ENCODE results near the gene C3orf62. TPM values are rescaled to one million over a fixed set of nuclear protein-coding genes. Genes with fewer than 3 reads are reported as not detected.
A peak's percentile ranks its signal among the peaks of the same experiment; 100 is the strongest.

C3orf62 gene
- total RNA-seq, 1 experiment from 2014 or later: 6.9 TPM

DNA sequence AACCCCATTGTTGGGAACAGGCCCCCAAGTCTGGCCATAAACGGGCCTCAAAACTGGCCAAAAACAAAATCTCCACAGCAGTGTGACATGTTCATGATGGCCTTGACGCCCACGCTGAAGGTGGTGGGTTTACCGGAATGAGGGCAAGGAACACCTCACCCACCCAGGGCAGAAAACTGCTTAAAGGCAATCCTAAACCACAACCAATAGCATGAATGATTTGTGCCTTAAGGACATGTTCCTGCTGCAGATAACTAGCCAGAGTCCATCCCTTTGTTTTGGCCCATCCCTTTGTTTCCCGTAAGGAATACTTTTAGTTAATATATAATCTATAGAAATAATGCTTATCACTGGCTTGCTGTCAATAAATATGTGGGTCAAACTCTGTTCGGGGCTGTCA lies 57.9 kb downstream of the C3orf62 start:
- no peak for TF ChIP-seq EZH2 (IDR thresholded peaks at IDR 0.05; ENCODE audit: low read depth)
- TF ChIP-seq, protein P1, sequence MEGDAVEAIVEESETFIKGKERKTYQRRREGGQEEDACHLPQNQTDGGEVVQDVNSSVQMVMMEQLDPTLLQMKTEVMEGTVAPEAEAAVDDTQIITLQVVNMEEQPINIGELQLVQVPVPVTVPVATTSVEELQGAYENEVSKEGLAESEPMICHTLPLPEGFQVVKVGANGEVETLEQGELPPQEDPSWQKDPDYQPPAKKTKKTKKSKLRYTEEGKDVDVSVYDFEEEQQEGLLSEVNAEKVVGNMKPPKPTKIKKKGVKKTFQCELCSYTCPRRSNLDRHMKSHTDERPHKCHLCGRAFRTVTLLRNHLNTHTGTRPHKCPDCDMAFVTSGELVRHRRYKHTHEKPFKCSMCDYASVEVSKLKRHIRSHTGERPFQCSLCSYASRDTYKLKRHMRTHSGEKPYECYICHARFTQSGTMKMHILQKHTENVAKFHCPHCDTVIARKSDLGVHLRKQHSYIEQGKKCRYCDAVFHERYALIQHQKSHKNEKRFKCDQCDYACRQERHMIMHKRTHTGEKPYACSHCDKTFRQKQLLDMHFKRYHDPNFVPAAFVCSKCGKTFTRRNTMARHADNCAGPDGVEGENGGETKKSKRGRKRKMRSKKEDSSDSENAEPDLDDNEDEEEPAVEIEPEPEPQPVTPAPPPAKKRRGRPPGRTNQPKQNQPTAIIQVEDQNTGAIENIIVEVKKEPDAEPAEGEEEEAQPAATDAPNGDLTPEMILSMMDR (conservative IDR thresholded peaks at IDR 0.05): no peak
- Histone ChIP-seq H3K4me3 (no peak overlapping the region), H3F3A (ENCODE audit: insufficient read depth, low read depth) (peaks cover 33% of the 10 kb centered on the region; the same call in 1 of the 2 replicates), H2AFZ (no peak overlapping the region), H3K79me2 (ENCODE audit: low read depth) (no peaks in the 10 kb centered on the region), H3K4me2 (0 out of 2 replicates have a peak overlapping the region, but pooled peaks have one; percentile 20), H4K20me1 (ENCODE audit: insufficient read depth) (no peaks in the 10 kb centered on the region), H3K27ac (peak overlapping the region; percentile 72), H3K9me3 (ENCODE audit: insufficient read depth, low read depth) (no peaks in the 10 kb centered on the region), H3K9me2 (ENCODE audit: insufficient read depth) (no peaks in the 10 kb centered on the region), H3K36me3 (ENCODE audit: low read depth) (no peaks in the 10 kb centered on the region), H3K4me1 (replicated peaks; ENCODE audit: insufficient read depth) (peaks cover 46% of the 10 kb centered on the region), H3K27me3 (ENCODE audit: insufficient read depth, low read depth) (no peaks in the 10 kb centered on the region)
- no TSS peak for BruUV-seq (replicated peaks)
- DNase-seq: no peak
- POLR2A ChIA-PET (ENCODE audit: unreplicated experiment): interaction anchor here (0.6 to 1.6 kb wide), 3 partner anchors 12 to 69 kb away, joined by 4 to 8 read pairs (median 4); no protein-coding TSS in a partner anchor
- intact Hi-C loops (cut with micrococcal nuclease; ENCODE audit: unreplicated experiment): no loop called here
- CTCF ChIA-PET: no interaction called here

Small RNA genes within 50 kb of the gene (microRNA-seq; reads per million reads assigned to microRNA genes)
- not detected for gene MIR4271 (ENCODE audit: borderline number of aligned reads, borderline replicate concordance)

Other genes with a start within 250 kb of the C3orf62 start
- gene IMPDH2, start 247.8 kb downstream of the C3orf62 start, total RNA-seq (2021): 190 and 222 TPM in 2 replicates
- gene QRICH1, start 183.2 kb downstream of the C3orf62 start, total RNA-seq (2021): 84.8 and 87.5 TPM in 2 replicates
- 334 and 337 TPM in 2 replicates for gene QARS1, start 172.5 kb downstream of the C3orf62 start, total RNA-seq (2021)
- gene USP19, start 156.4 kb downstream of the C3orf62 start, total RNA-seq (2021): 72.1 TPM in 2 replicates
- 230 and 238 TPM in 2 replicates for gene LAMB2, start 144.2 kb downstream of the C3orf62 start, total RNA-seq (2021)
- 17.8 and 24.0 TPM in 2 replicates for gene CCDC71, start 110.9 kb downstream of the C3orf62 start, total RNA-seq (2021)
- gene KLHDC8B, start 105.6 kb downstream of the C3orf62 start, total RNA-seq (2021): 13.1 and 15.3 TPM in 2 replicates
- 39.8 and 42.9 TPM in 2 replicates for gene USP4, start 62.8 kb upstream of the C3orf62 start, total RNA-seq (2021)
- 386 and 394 TPM in 2 replicates for gene GPX1, start 81.1 kb upstream of the C3orf62 start, total RNA-seq (2021)
- 413 and 416 TPM in 2 replicates for gene RHOA, start 134.7 kb upstream of the C3orf62 start, total RNA-seq (2021)
- 17.0 and 17.2 TPM in 2 replicates for gene TCTA, start 135.2 kb upstream of the C3orf62 start, total RNA-seq (2021)
- 12.9 and 17.6 TPM in 2 replicates for gene AMT, start 145.2 kb upstream of the C3orf62 start, total RNA-seq (2021)
- gene NICN1, start 152.1 kb upstream of the C3orf62 start, total RNA-seq (2021): 14.6 and 23.7 TPM in 2 replicates
- gene DAG1, start 193.0 kb upstream of the C3orf62 start, total RNA-seq (2021): 156 and 206 TPM in 2 replicates

All from PC-9 (cell line).